HG03060 (cell line): Measurements from ENCODE around the gene CNR2.
"Not testable (repeated sequence)": the region's sequence is repeated elsewhere in the genome, so short reads cannot be mapped to it uniquely, and the experiment has no call there.

Experiments used
- ATAC-seq: cut with Tn5 transposase; IDR thresholded peaks from one replicate; pipeline ENCODE4 v1.9.1; 2021; ENCODE audit warnings: low read depth, moderate number of reproducible peaks; ENCODE audit not compliant: unreplicated experiment

Gene CNR2

GRCh38 chr1:23922321-23922943 is 9.3 kb upstream of the CNR2 start:
- no peak for ATAC-seq

GRCh38 chr1:23916209-23917131 is 3.3 kb upstream of the CNR2 start:
- no peak for ATAC-seq

GRCh38 chr1:23915466-23915865 is 2.3 kb upstream of the CNR2 start:
- no peak for ATAC-seq

DNA sequence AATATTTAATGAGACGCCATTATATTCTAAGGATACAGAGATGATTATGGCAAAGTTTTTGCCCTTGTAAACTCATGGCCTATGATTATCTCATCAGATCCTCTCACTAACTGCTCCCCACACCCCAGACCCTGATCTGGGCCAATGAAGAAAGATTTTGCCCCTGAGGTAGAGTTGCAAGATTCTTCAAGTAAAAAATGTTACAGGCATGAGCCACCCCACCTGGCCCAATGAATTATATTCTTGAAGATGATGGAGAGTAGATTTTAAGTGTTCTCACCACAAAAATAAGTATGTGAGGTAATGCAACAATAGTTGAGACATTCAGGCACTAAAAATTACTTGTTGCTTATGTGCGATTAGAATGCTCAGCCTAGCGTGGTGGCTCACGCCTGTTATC is 1.8 kb upstream of the CNR2 start:
- ATAC-seq, result no peak

GRCh38 chr1:23911921-23912320 is 1.2 kb downstream of the CNR2 start:
- ATAC-seq, result no peak

- no peak for ATAC-seq
These were observed 2.5 kb downstream of the CNR2 start for GRCh38 chr1:23910553-23911246.

DNA sequence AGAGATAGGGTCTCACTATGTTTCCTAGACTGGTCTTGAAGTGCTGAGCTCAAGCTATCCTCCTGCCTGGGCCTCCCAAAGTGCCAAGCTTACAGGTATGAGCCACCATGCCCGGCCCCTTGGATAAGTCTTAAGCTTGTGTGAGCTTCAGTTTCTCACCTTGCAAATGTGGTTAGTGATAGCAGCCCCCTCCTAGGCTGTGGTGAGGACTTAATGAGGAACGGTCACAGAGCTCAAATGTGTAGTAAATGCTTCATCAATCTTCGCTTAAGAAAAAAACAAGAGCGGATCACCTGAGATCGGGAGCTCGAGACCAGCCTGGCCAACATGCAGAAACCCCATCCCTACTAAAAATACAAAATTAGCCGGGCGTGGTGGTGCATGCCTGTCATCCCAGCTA is 3.0 kb downstream of the CNR2 start:
- ATAC-seq, result no peak

DNA sequence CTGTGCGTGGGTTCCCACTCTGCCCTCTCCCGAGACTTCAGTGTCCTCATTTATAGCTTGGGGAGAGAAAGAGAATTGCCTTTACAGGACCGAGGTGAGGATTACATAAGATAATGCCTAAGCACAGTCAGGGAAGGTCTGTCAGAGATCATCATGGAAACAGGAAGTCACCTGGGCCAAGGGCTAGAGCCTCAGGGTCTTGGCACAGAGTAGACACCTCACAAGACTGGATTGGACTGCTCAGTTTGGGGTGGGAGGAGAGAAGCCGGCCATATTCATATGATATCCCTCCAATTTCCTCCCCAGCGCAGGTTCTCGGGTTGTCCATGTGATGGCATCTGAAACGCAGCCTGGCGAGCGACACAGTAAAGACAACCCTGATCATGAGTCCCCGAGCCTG is 3.8 kb downstream of the CNR2 start:
- no peak for ATAC-seq

DNA sequence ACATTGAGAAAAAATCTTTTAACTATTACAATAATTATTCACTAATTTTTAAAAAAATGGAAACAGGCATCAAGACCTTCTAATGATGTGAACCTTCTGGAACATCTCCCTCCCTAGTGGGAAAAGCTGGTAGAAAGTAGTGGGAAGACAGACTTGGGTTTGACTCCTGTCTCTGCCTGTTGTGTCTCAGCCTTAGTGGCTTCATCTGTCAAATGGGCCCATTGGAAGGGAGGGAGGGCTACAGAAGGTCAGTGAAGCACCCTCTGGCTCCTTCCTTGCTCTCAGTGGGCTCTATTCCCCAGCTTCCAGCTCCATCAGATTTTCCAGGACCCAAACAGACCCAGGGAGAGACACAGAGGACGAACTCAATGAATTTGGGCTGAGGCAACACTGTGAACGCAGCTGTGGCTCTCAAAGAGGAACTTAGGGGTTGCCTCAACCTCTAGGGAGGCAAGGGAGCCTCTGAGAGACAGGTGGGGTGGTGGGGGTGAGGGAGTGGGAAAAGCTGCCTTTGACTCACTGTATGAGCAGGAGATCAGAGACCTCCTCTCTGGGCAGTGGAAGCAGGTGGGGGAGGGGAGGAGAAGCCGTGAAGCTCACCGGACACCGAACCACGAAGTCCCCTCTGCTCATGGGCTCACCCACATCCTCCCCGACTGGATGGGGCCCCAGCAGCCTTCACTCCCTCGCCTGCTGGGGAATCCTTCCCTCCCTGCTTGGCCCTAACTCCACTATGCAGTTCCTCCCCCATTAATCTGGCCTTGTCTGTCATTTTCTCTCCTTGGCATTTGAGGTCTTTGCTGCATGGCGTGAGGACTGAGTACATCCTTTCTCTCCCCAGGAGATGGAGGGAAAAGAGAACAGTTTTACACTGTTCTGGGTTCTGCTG is 4.5 kb downstream of the CNR2 start:
- ATAC-seq, result no peak

DNA sequence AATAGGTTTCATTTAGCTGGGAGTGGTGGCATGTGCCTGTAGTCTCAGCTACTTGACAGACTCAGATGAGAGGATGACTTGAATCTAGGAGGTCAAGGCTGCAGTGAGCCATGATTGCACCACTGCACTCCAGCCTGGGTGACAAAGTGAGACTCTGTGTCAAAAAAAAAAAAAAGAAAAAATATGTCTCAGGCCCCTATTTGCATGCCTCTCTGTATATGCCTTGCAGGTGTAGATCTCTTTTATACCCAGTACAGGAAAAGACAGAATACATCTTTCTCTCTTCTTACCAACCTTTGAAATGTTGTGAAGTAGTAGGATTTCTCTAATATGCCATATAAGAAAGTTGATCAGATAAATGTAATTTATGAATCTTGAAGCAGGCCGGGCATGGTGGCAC is 6.4 kb downstream of the CNR2 start:
- ATAC-seq, result no peak

DNA sequence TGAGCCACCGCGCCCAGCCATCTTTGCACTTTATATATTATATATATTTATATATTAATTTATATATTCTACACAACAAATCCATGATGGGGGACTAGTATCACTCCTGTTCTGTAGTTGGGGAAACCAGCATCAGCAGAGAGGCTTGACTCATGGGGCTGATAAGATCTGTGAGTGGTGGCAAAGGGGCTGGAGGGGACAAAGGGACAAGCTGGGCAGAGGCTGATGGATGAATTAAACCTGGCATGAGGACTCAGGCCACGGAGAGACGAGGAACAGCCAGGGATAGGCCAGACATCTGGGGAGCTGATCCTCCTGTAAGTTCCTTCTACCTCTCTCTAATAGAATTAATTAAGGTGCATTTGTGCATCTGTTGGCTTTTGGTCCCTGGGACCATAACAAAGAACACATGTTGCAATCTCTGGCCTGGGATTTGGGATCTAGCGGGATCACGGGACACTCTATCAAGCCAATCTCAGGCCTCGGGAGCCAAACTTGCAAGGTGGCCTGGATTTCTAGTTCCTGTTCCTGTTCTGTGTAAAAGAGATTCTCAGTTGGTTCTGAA is 7.6 kb downstream of the CNR2 start:
- ATAC-seq, result no peak

DNA sequence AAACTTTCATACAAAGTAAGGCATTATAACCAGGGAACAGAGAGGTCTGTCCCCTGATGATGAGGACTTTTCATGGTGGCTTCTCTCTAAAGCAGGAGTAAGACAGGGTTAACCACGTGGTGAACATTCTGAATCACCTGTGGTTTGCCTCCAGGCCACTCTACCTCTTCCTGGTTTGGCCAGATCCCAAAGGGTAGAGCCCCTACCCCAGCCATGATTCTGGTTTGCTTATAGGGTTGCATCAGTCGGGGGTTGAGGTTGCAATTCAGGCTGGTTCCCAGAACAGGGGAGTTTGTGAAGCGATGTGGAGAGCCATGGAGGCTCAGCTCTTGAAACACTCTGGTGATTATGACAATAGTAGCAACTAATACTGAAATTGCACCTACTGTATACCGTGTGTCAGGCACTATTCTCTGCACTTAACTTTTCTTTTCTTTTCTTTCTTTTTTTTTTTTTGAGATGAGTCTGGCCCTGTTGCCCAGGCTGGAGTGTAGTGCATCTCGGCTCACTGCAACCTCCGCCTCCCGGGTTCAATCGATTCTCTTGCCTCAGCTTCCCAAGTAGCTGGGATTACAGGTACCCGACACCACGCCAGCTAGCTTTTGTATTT is 8.3 kb downstream of the CNR2 start:
- no peak for ATAC-seq

- no peak for ATAC-seq
These were observed 9.4 kb downstream of the CNR2 start for GRCh38 chr1:23903754-23904153.

DNA sequence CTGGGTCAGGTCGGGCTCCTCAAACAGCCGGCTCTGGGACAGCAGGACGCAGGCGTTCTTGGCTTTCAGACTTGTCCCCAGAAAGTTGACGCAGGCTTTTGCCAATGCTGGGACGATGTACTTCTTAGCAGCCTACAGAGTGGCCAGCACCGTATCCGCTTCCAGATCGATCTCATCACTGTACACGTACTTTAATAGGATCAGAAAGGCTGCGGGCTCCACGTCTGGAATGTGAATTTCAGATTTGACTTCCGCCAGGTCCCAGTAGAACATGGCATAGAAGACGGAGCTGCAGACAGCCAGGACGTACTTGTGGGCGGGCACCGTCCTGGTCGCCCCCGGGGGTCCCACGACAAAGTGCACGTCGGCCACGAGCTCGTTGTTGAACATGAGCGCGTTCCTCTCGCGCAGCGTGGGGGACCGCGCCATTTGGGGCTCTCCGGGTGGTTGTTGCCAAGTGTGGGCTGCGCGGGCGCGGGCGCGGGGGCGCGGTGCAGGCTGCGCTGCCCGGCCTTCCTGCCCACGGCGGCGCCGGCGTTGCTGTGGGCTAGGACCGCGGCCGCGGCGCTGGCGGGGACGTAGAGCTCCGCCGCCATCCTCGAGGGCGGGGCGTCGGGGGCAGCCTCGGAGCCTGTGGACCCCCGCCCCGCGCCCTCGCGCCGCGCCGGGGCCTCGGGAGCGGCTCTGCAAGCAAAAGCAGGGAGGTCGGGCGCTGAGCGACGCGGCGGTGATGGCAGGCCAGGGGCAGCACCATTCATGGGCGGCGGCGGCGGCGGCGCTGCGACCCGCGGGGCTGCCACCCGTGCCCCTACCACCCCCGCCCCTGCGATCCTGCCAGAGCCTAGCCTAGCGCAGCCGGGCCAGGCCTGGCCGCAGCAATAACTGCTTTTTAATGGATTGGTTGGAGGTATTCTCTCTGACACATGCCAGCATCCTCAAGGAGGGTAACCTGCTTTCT is 10.6 kb downstream of the CNR2 start:
- ATAC-seq, result no peak

GRCh38 chr1:23900017-23900416 is 13.1 kb downstream of the CNR2 start:
- ATAC-seq, result not testable (repeated sequence)

DNA sequence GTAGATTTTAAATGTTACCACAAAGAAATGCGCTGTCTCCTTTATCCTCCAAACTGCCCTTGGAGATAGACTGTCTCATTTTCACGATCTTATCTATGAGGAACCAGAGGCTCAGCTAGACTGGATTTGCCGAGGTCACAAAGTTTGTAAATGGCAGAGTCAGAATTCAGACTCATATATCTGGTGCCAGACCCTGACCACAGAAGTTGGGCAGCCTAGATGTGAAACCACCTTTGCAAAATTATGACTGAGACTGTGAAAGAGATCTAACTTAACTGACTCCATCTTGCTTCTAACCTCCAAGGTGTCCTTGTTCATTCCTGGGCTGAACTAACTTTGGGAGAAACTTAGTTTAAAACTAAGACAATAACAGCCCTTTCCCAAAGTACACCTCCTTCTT is 14.1 kb downstream of the CNR2 start:
- no peak for ATAC-seq

- no peak for ATAC-seq
These were observed 16.1 kb downstream of the CNR2 start for GRCh38 chr1:23897083-23897482.

DNA sequence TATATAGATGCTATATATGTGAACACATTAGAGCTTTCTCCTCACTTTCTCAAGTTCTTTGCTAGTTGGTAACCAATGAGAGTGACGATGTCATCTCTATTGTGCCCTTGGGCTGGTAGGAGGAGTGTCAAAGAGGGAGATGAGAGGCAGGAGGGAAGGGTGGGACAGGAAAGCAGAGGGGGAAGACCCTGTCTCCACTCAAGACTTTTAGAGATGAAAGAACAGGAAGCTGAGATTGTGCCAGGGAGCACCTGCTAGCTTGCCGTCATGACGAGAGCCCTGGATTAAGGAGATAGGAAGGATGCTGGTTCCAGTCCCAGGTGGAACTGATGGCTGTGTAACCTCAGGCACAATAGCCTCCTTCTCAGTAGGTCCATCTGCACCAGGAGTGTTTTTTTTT is 16.7 kb downstream of the CNR2 start:
- ATAC-seq, result no peak

- no peak for ATAC-seq
These were observed 17.2 kb downstream of the CNR2 start for GRCh38 chr1:23895993-23896392.
